Kidney epithelial cell (primary cell): ENCODE data around the gene FEV. TPM values are rescaled to one million over a fixed set of nuclear protein-coding genes. Genes with fewer than 3 reads are reported as not detected.

Experiments used
- DNase-seq: peaks from one replicate; pipeline ENCODE4 v3.0.0-alpha.2; 2010; ENCODE audit warnings: low read depth
- H3K27me3 ChIP-seq: 2 replicates; pipeline ENCODE4 v1.6.0; 2011; ENCODE audit warnings: low read length; ENCODE audit not compliant: control insufficient read depth, insufficient read depth
- H3K36me3 ChIP-seq: 2 replicates; pipeline ENCODE4 v1.5.1; 2011; ENCODE audit warnings: low read length; ENCODE audit not compliant: control insufficient read depth, insufficient read depth
- H3K4me3 ChIP-seq: 2 replicates; pipeline ENCODE4 v1.5.1; 2011; ENCODE audit warnings: low read depth, mild to moderate bottlenecking, control low read depth, low read length
- total RNA-seq: library from RNA; depleted of rRNA; stranded (reverse); fragments of >200 nt; gene quantifications from 2 replicates; pipeline ENCODE4 v1.2.3, GENCODE V29; 2015
- TF ChIP-seq, protein P1 (sequence below): IDR thresholded peaks from 2 replicates; pipeline ENCODE4 v1.5.1; 2011; ENCODE audit warnings: mild to moderate bottlenecking, moderate library complexity, low read length, control low read depth, inconsistent platforms; ENCODE audit not compliant: insufficient read depth, poor library complexity, severe bottlenecking

The FEV gene
- total RNA-seq, 1 donor from 2014 or later = not detected

DNA sequence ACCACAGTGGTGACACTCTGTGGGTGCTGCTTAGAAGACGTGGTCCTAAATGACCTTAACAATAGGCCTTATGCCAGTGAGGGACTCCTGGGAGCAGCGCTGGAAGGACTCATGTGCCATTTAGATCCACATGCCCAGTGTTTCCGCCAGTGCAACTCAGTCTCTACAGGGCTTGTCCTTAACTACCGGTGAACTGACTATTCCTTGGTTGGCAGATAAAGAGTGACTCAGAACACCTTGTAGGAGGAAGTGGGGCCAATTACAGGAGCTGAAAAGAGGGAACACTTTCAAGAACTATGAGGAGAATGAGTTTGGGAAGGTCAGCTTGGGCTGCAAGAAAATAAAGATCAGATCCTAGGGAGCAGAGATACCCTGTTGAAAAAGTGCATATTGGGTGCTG is 27.3 kb downstream of the FEV start:
- no peak for DNase-seq
- no peaks in the 10 kb centered on the region for H3K36me3 ChIP-seq
- no peak overlapping the region for H3K4me3 ChIP-seq
- TF ChIP-seq, protein P1, sequence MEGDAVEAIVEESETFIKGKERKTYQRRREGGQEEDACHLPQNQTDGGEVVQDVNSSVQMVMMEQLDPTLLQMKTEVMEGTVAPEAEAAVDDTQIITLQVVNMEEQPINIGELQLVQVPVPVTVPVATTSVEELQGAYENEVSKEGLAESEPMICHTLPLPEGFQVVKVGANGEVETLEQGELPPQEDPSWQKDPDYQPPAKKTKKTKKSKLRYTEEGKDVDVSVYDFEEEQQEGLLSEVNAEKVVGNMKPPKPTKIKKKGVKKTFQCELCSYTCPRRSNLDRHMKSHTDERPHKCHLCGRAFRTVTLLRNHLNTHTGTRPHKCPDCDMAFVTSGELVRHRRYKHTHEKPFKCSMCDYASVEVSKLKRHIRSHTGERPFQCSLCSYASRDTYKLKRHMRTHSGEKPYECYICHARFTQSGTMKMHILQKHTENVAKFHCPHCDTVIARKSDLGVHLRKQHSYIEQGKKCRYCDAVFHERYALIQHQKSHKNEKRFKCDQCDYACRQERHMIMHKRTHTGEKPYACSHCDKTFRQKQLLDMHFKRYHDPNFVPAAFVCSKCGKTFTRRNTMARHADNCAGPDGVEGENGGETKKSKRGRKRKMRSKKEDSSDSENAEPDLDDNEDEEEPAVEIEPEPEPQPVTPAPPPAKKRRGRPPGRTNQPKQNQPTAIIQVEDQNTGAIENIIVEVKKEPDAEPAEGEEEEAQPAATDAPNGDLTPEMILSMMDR = no peak
- peaks cover 78% of the 10 kb centered on the region for H3K27me3 ChIP-seq

GRCh38 chr2:218956039-218956438 is 28.9 kb downstream of the FEV start:
- Histone ChIP-seq H3K36me3 (no peaks in the 10 kb centered on the region), H3K4me3 (no peak overlapping the region), H3K27me3 (peaks cover 62% of the 10 kb centered on the region)
- TF ChIP-seq, protein P1 = no peak
- no peak for DNase-seq

DNA sequence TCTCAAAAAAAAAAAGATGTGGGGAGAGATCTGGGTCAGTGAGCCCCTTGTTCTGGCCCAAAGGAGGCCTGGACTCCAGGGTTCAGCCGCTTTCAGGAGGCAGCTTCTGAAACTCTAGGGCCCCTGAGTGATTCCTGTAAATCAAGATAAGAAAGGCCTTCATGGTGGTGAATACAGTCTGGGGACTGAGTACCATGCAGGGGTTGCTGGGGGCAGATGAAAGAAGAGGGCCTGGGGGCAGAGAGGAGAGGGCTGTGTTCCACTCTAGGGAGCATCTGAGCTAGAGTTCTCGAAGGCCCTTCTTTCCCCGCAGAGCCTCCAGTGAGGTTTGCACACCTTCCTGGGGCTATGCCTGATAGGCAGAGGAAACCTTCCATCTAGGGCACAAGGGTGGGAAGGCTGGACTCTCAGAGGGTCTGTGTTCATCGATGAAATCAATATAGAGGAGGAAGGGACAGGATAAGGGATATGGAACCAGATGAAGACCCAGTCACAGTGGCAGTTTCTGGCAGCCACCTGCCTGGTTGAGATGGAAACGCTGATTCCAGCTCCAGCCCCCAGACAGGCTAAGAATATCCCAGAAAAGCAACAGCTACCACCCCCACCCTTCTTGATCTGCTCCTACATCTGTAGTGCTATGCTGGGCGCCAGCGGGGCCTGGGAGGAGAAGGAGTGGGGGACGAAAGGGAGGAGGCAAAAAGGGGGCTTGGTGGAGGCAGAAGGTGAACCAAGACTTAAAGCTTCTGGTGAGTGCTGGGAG is 30.3 kb downstream of the FEV start:
- Histone ChIP-seq H3K36me3 (no peaks in the 10 kb centered on the region), H3K4me3 (no peak overlapping the region), H3K27me3 (peaks cover 51% of the 10 kb centered on the region)
- TF ChIP-seq, protein P1 = no peak
- DNase-seq = no peak

GRCh38 chr2:218953366-218953954 is 31.5 kb downstream of the FEV start:
- Histone ChIP-seq H3K36me3 (no peaks in the 10 kb centered on the region), H3K4me3 (no peak overlapping the region), H3K27me3 (peaks cover 39% of the 10 kb centered on the region)
- TF ChIP-seq, protein P1 = no peak
- DNase-seq = no peak

DNA sequence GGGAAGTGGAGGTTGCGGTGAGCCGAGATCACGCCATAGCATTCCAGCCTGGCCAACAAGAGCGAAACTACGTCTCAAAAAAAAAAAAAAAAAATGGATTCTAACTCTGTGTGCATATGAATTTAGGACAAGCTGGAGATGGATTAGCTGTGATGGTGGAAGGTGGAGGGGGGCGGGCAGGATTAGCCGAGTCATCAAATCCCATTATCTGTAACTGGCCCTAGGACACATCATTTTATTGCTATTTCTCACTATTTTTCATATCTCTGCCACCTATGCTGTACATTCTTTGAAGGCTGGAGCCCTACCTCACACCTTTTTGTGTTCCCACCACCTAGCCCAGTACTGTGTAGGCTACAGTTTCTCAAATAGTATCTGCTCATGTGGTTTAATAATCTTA is 32.8 kb downstream of the FEV start:
- H3K36me3 ChIP-seq = no peaks in the 10 kb centered on the region
- TF ChIP-seq, protein P1 = no peak
- H3K4me3 ChIP-seq = no peak overlapping the region
- peaks cover 27% of the 10 kb centered on the region for H3K27me3 ChIP-seq
- no peak for DNase-seq

- peaks cover 4% of the 10 kb centered on the region for H3K27me3 ChIP-seq
- no peak for DNase-seq
- TF ChIP-seq, protein P1 = no peak
- H3K36me3 ChIP-seq = no peaks in the 10 kb centered on the region
- no peak overlapping the region for H3K4me3 ChIP-seq
Measured at GRCh38 chr2:218946621-218947020, 38.4 kb downstream of the FEV start.
